HepG2 (cell line): ENCODE data around the gene ME3. TPM values are rescaled to one million over a fixed set of nuclear protein-coding genes. Genes with fewer than 3 reads are reported as not detected.

Source experiments
- ATAC-seq: fragments of 200-7000 bp; cut with Tn5 transposase; 3 replicates; pipeline ENCODE4 v1.9.1; 2020; ENCODE audit warnings: mild to moderate bottlenecking, moderate library complexity
- BruUV-seq: library from RNA; stranded (reverse); fragments of 400-500 nt; replicated peaks from 2 replicates; lab custom pipeline; 2021; lab: Mats Ljungman, UMichigan
- CTCF ChIA-PET: fragments of 300-600 bp; formaldehyde crosslinking; extraction: SDS; loops from one replicate; lab custom pipeline; 2021; ENCODE audit warnings: low total read pairs, inconsistent platforms, low intra/inter-chr PET ratio; lab: Yijun Ruan, JAX
- POLR2A ChIA-PET: fragments of 350-600 bp; sonication (Branson Sonifier 250); formaldehyde crosslinking; loops from one replicate; lab custom pipeline; 2020; ENCODE audit warnings: antibody characterized with exemption, inconsistent platforms; lab: Yijun Ruan, JAX
- DNase-seq: peaks from one replicate; pipeline ENCODE4 v3.0.0-alpha.2; 2015; ENCODE audit warnings: low spot score
- FAIRE-seq: peaks from 3 replicates; lab custom pipeline; 2011; peaks lifted over from hg19 to GRCh38; lab: Jason Lieb, UNC
- H2AFZ ChIP-seq: one replicate; pipeline ENCODE4 v1.6.1; 2011; ENCODE audit warnings: low read length, inconsistent platforms
- H3K27ac ChIP-seq: fragments of 300-600 bp; 3 replicates; pipeline ENCODE4 v1.8.0; 2011; ENCODE audit warnings: mixed run types, mild to moderate bottlenecking, mixed read lengths, low read length, inconsistent platforms; ENCODE audit not compliant: insufficient read depth; ENCODE audit errors: extremely low read length
- H3K27me3 ChIP-seq, 2 experiments: fragments of 200-600 bp in 1 of 2; 2 replicates in 1 of 2; 3 replicates in 1 of 2; pipeline versions ENCODE4 v1.6.0 to v1.8.0; 2011; ENCODE audit warnings: low read length in 2 of 2, mild to moderate bottlenecking in 2 of 2, moderate library complexity in 2 of 2, inconsistent platforms in 1 of 2; ENCODE audit not compliant: insufficient read depth in 2 of 2, control insufficient read depth in 1 of 2
- H3K36me3 ChIP-seq, 2 experiments: fragments of 200-600 bp in 1 of 2; replicated peaks in 1 of 2; 2 replicates in 1 of 2; 3 replicates in 1 of 2; pipeline versions ENCODE4 v1.5.1 to v1.8.0; 2011; ENCODE audit warnings: low read length in 2 of 2, inconsistent platforms in 1 of 2; ENCODE audit not compliant: insufficient read depth in 2 of 2, control insufficient read depth in 1 of 2
- H3K4me1 ChIP-seq: 2 replicates; pipeline ENCODE4 v1.5.1; 2012; ENCODE audit warnings: low read length, inconsistent platforms; ENCODE audit not compliant: insufficient read depth
- H3K4me2 ChIP-seq: 2 replicates; pipeline ENCODE4 v1.6.0; 2011; ENCODE audit warnings: low read depth, low read length, inconsistent platforms
- H3K4me3 ChIP-seq, 3 experiments: fragments of 200-600 bp in 1 of 3; sonication (generic), shearing (Covaris generic) in 1 of 3; replicated peaks in 1 of 3; 2 replicates each; pipeline ENCODE4 v1.5.1; 2011 to 2016; ENCODE audit warnings: low read length in 3 of 3, inconsistent platforms in 2 of 3, low read depth in 2 of 3, mild to moderate bottlenecking in 2 of 3, control low read depth in 1 of 3, mixed read lengths in 1 of 3; ENCODE audit not compliant: insufficient read depth in 1 of 3
- H3K79me2 ChIP-seq: one replicate; pipeline ENCODE4 v1.6.1; 2011; ENCODE audit warnings: low read length, inconsistent platforms; ENCODE audit not compliant: insufficient read depth
- H3K9ac ChIP-seq: 2 replicates; pipeline ENCODE4 v1.6.0; 2011; ENCODE audit warnings: mild to moderate bottlenecking, low read depth, low read length, inconsistent platforms; ENCODE audit not compliant: insufficient read depth
- H3K9me3 ChIP-seq: 2 replicates; pipeline ENCODE4 v1.5.1; 2012; ENCODE audit warnings: mild to moderate bottlenecking, low read length
- H4K20me1 ChIP-seq: 2 replicates; pipeline ENCODE4 v1.6.0; 2011; ENCODE audit warnings: inconsistent platforms, mild to moderate bottlenecking, low read length, moderate library complexity; ENCODE audit not compliant: insufficient read depth
- ATF2 ChIP-seq: sonication (generic); formaldehyde crosslinking; IDR thresholded peaks from 2 replicates; pipeline ENCODE4 v1.4.0; 2020; ENCODE audit warnings: missing genetic modification reagents
- FOXA3 ChIP-seq: IDR thresholded peaks from 2 replicates; pipeline ENCODE4 v1.6.1; 2016; ENCODE audit warnings: missing genetic modification reagents, missing compliant biosample characterization
- HOXA5 ChIP-seq: sonication (generic); formaldehyde crosslinking; IDR thresholded peaks from 2 replicates; pipeline ENCODE4 v1.4.0; 2020; ENCODE audit warnings: missing genetic modification reagents
- MTERF4 ChIP-seq: sonication (generic); formaldehyde crosslinking; IDR thresholded peaks from 2 replicates; pipeline ENCODE4 v1.8.0; 2023; ENCODE audit warnings: mild to moderate bottlenecking, missing genetic modification reagents
- RNF219 ChIP-seq: sonication (generic); formaldehyde crosslinking; IDR thresholded peaks from 2 replicates; pipeline ENCODE4 v1.5.0; 2020; ENCODE audit warnings: mild to moderate bottlenecking, missing genetic modification reagents
- TMF1 ChIP-seq: sonication (generic); formaldehyde crosslinking; IDR thresholded peaks from 2 replicates; pipeline ENCODE4 v1.8.1; 2022; ENCODE audit warnings: low read depth, missing genetic modification reagents
- ZFP36L1 ChIP-seq: sonication (generic); formaldehyde crosslinking; IDR thresholded peaks from 2 replicates; pipeline ENCODE4 v1.8.0; 2022; ENCODE audit warnings: mild to moderate bottlenecking, missing genetic modification reagents, moderate library complexity
- ZFY ChIP-seq: sonication (generic); formaldehyde crosslinking; IDR thresholded peaks from 2 replicates; pipeline ENCODE4 v1.4.0; 2020; ENCODE audit warnings: missing genetic modification reagents
- ZNF430 ChIP-seq: sonication (generic); formaldehyde crosslinking; IDR thresholded peaks from 2 replicates; pipeline ENCODE4 v1.9.0; 2021; ENCODE audit warnings: mild to moderate bottlenecking, missing genetic modification reagents
- ZNF883 ChIP-seq: sonication (generic); formaldehyde crosslinking; IDR thresholded peaks from 2 replicates; pipeline ENCODE4 v1.5.1; 2020; ENCODE audit warnings: mild to moderate bottlenecking, missing genetic modification reagents; ENCODE audit errors: not compliant biosample characterization
- WGBS: methylation state at CpG from one replicate; pipeline ENCODE4 v1.1.6; 2017; ENCODE audit warnings: low lambda C conversion rate; 5-methylcytosine and 5-hydroxymethylcytosine counted together
- in situ Hi-C: cut with HindIII; loops from 2 replicates; pipeline ENCODE4 v1.10.0; 2017; ENCODE audit warnings: low pct_unique_long_range_greater_than_20kb; ENCODE audit not compliant: extremely low pct_ligation_motif_present
- intact Hi-C: fragments of 100-400 bp; cut with micrococcal nuclease; formaldehyde crosslinking; loops from one replicate; pipeline ENCODE4 v1.10.0; 2022; ENCODE audit not compliant: unreplicated experiment
- polyA plus RNA-seq, 8 experiments: library from polyadenylated mRNA; depleted of rRNA in 3 of 8; stranded (reverse) in 7 of 8; unstranded in 1 of 8; fragments of >200 nt; fragmentation: Illumina TruSeq in 4 of 8; extraction: Trizol in 4 of 8; gene quantifications; 2 replicates each; pipeline versions ENCODE4 v1.2.1 to v1.2.3, GENCODE V29; 2011 to 2016; ENCODE audit warnings: low read depth in 4 of 8, missing spikeins in 1 of 8, mixed read lengths in 1 of 8; ENCODE audit not compliant: insufficient read depth in 1 of 8
- total RNA-seq, 5 experiments: library from RNA; depleted of rRNA; stranded (reverse); fragments of >200 nt; fragmentation: Illumina TruSeq; extraction: Trizol; gene quantifications; 2 replicates each; pipeline ENCODE4 v1.2.3, GENCODE V29; 2016; ENCODE audit warnings: low read depth in 1 of 5
- TF ChIP-seq, protein P1 (sequence below): IDR thresholded peaks from 2 replicates; pipeline ENCODE4 v1.6.1; 2016; ENCODE audit warnings: missing genetic modification reagents, missing compliant biosample characterization

The ME3 gene
- total and polyA plus RNA-seq, 2 of the 13 experiments (the other 11 are each of a cell fraction or from before 2014, with no cell fraction given), result not detected

DNA sequence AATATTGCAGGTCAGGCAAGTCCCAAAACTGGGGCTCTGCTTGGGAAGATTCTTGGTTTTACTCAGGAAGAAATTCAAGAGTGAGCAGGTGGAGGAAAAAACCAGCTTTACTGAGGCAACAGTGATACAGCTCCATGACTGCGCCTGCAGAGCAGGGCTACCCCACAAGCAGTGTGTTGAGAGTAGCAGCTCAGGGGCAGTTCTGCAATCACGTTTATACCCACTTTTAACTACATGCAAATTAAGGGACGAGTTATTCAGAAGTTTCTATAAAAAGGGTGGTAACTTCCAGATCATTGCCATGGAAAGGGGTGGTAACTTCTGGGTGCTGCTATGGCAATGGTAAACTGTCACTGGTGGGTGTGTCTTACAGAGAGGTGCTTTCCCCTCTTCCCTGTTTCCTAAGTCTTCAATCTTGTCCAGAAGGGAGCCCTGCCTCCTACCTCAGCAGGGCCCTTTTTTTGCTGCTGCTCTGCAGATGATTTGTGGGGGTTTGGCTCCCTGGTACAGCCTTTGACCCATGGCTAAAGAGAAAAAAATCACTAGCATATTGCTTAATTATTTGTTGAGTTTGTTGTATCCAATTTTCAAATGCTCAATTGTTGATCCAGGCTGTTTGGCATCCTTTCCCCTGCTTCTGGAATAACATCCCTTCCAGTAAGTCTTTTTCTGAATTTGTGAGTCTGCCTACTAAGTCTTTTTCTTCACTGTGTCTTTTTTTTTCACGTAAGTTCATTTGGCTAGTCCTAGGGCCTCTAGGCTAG is 30.0 kb upstream of the ME3 start:
- no peaks in the 10 kb centered on the region for H3K9me3 ChIP-seq
- ChIA-PET POLR2A (no interaction called here), CTCF (no interaction called here)
- no peaks in the 10 kb centered on the region for H3K36me3 ChIP-seq
- ATAC-seq (no peak), DNase-seq (no peak), FAIRE-seq (no peak)
- no peaks in the 10 kb centered on the region for H3K79me2 ChIP-seq
- no TSS peak for BruUV-seq
- no peak overlapping the region for H3K4me2 ChIP-seq
- H3K9ac ChIP-seq, result no peak overlapping the region
- in situ Hi-C loops, result no loop called here
- no peak overlapping the region for H3K27ac ChIP-seq
- H2AFZ ChIP-seq, result no peak overlapping the region
- H4K20me1 ChIP-seq, result peaks cover 3% of the 10 kb centered on the region; the same call in 1 of the 2 replicates
- no peak for TF ChIP-seq ZNF883 (CRISPR knock-in tag)
- TF ChIP-seq HOXA5 (CRISPR knock-in tag), result no peak
- WGBS, result 35% methylated on average over 4 of the region's 4 CpGs
- peaks cover 12% of the 10 kb centered on the region for H3K4me1 ChIP-seq
- no peak overlapping the region for H3K4me3 ChIP-seq
- H3K27me3 ChIP-seq, result peaks cover 0 to 59% of the 10 kb centered on the region in 2 experiments; a peak in 4 of 5 replicates
- intact Hi-C loops, result no loop called here

DNA sequence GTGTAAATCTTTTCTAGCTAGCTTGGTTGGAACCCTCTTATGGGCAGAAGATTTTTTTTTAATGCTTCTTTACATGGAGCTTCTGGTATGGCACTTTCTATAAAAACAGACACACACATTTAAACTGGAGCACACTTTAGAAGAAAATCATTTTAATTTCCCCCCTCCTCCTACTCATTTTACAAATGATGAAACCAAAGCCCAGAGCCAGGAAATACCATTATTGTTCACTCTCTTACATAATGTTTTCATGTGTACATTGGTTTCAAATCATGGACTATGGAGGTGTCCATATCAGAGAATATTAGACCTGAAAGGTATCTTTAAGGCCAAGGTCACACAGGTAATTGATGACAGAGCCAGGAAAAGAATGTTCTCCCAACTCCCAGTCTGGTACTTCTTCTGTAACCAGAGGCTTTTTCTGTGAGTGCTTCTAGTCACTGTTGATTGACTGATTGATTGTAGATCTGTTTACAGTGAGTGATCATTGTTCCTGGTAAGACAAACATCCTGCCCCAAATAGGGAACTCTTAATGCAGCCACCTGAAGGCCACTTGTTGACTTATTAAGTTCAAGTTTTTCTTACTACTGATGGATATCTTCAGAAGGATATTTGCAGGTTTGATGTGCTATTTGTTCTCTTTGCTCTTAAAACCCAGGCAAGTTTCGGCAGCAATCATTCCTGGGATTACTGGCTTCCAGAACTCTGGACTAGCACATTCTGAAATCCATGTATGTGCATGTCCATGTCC is 26.8 kb upstream of the ME3 start:
- Histone ChIP-seq H4K20me1 (no peaks in the 10 kb centered on the region; the same call in 1 of the 2 replicates), H3K9ac (no peak overlapping the region), H3K4me1 (no peaks in the 10 kb centered on the region), H3K4me2 (no peak overlapping the region), H3K36me3 (no peaks in the 10 kb centered on the region), H2AFZ (no peak overlapping the region), H3K27ac (no peak overlapping the region), H3K9me3 (no peaks in the 10 kb centered on the region), H3K27me3 (peaks cover 6 to 65% of the 10 kb centered on the region in 2 experiments; a peak in 4 of 5 replicates), H3K79me2 (no peaks in the 10 kb centered on the region)
- DNase-seq, result no peak
- intact Hi-C loops, result no loop called here
- ATAC-seq, result no peak
- 0% methylated on average over 1 of the region's 1 CpG for WGBS
- POLR2A ChIA-PET, result no interaction called here
- in situ Hi-C loops, result no loop called here
- no peak for FAIRE-seq
- TF ChIP-seq TMF1 (CRISPR knock-in tag) (no peak), FOXA3 (CRISPR knock-in tag) (no peak), ZFY (CRISPR knock-in tag) (no peak), ATF2 (CRISPR knock-in tag) (no peak), ZFP36L1 (no peak), MTERF4 (CRISPR knock-in tag) (no peak), RNF219 (CRISPR knock-in tag) (no peak), ZNF430 (CRISPR knock-in tag) (no peak)
- TF ChIP-seq, protein P1, sequence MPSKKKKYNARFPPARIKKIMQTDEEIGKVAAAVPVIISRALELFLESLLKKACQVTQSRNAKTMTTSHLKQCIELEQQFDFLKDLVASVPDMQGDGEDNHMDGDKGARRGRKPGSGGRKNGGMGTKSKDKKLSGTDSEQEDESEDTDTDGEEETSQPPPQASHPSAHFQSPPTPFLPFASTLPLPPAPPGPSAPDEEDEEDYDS, result no peak
- TF ChIP-seq, all 625 proteins: peak for 0
- no peak overlapping the region for H3K4me3 ChIP-seq
- BruUV-seq, result no TSS peak
- CTCF ChIA-PET, result no interaction called here
